MG63 (cell line): Measurements from ENCODE around the gene MCOLN3. TPM values are rescaled to one million over a fixed set of nuclear protein-coding genes. Genes with fewer than 3 reads are reported as not detected.
"Not testable (repeated sequence)": the region's sequence is repeated elsewhere in the genome, so short reads cannot be mapped to it uniquely, and the experiment has no call there.

ENCODE experiments used
- DNase-seq: peaks from one replicate; pipeline ENCODE4 v3.0.0-alpha.2; 2020
- H3K27me3 ChIP-seq: fragments of 250-450 bp; sonication (Bioruptor Pico); 2 replicates; pipeline ENCODE4 v1.5.1; 2020; ENCODE audit warnings: mild to moderate bottlenecking, moderate library complexity
- H3K36me3 ChIP-seq: fragments of 250-450 bp; sonication (Bioruptor Pico); 2 replicates; pipeline ENCODE4 v1.5.1; 2020; ENCODE audit warnings: mild to moderate bottlenecking, moderate library complexity
- H3K4me3 ChIP-seq: fragments of 250-450 bp; sonication (Bioruptor Pico); 2 replicates; pipeline ENCODE4 v1.5.1; 2020; ENCODE audit warnings: mild to moderate bottlenecking, moderate library complexity
- H3K9me3 ChIP-seq: fragments of 250-450 bp; sonication (Bioruptor Pico); 2 replicates; pipeline ENCODE4 v1.5.1; 2020; ENCODE audit warnings: mild to moderate bottlenecking, moderate library complexity
- total RNA-seq: library from RNA; depleted of rRNA; stranded (reverse); fragments of >200 nt; shearing (Covaris generic); gene quantifications from 2 replicates; pipeline ENCODE4 v1.2.3, GENCODE V29; 2014; ENCODE audit warnings: low replicate concordance

The MCOLN3 gene
- total RNA-seq, 1 experiment from 2014 or later, result 0.82 TPM

DNA sequence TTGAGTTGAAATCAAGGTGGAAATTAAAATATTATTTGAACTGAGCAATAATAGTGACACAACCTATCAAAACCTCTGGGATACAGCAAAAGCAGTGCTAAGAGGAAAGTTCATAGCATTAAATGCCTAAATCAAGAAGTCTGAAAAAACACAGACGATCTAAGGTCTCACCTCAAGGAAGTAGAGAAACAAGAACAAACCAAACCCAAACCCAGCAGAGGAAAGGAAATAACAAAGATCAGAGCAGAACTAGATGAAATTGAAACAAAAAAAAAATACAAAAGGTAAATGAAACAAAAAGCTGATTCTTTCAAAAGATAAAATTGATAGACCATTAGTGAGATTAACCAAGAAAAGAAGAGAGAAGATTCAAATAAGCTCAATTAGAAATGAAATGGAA, 42.7 kb downstream of the MCOLN3 start:
- Histone ChIP-seq H3K27me3 (peaks cover 11% of the 10 kb centered on the region; the same call in 1 of the 2 replicates), H3K9me3 (peaks cover 11% of the 10 kb centered on the region)
- DNase-seq, H3K4me3 ChIP-seq, H3K36me3 ChIP-seq: not testable (repeated sequence)

DNA sequence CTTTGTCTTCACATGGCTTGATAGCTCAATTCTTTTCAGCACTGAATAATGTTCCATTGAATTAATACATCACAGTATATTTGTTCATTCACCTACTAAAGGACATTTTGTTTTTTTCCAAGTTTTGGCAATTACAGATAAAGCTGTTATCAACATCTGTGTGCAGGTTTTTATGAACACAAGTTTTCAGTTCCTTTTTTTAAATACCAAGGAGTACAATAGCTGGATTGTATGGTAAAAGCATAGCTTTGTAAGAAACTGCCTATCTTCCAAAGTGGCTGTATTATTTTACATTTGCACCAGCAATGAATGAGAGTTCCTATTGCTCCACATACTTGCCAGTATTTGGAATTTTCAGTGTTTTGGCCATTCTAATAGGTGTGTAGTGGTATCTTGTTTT, 46.6 kb downstream of the MCOLN3 start:
- Histone ChIP-seq H3K4me3 (no peak overlapping the region), H3K27me3 (peaks cover 26% of the 10 kb centered on the region), H3K9me3 (peaks cover 11% of the 10 kb centered on the region), H3K36me3 (no peaks in the 10 kb centered on the region)
- DNase-seq, result no peak

DNA sequence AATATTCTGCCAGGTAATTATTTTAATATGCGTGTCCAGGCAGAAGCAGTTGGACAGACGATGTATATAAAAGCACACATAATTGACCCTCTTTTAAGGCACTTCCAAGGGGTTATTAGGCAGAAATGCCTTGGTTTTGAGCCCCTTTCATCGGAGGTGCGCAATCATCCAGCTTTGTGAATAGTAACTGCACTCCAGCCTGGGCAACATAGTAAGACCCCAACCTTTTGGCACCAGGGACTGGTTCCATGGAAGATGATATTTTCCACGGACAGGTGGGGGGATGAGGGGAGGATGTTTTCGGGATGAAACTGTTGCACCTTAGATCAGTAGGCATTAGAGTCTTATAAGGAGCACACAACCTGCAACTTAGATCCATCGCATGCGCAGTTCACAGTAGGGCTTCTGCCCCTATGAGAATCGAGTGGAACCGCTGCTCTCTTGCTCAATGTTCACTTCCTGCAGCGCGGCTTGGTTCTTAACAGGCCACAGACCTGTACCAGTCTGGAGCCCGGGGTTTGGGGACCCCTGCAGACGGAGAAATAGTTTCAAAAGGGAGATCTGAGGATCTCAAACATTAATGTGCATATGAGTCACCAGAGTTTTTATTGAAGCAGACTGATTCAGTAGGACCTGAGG, 49.5 kb downstream of the MCOLN3 start:
- no peaks in the 10 kb centered on the region for H3K36me3 ChIP-seq
- H3K27me3 ChIP-seq, result peaks cover 26% of the 10 kb centered on the region
- DNase-seq, result no peak
- peaks cover 1% of the 10 kb centered on the region; the same call in 1 of the 2 replicates for H3K9me3 ChIP-seq
- H3K4me3 ChIP-seq, result no peak overlapping the region

DNA sequence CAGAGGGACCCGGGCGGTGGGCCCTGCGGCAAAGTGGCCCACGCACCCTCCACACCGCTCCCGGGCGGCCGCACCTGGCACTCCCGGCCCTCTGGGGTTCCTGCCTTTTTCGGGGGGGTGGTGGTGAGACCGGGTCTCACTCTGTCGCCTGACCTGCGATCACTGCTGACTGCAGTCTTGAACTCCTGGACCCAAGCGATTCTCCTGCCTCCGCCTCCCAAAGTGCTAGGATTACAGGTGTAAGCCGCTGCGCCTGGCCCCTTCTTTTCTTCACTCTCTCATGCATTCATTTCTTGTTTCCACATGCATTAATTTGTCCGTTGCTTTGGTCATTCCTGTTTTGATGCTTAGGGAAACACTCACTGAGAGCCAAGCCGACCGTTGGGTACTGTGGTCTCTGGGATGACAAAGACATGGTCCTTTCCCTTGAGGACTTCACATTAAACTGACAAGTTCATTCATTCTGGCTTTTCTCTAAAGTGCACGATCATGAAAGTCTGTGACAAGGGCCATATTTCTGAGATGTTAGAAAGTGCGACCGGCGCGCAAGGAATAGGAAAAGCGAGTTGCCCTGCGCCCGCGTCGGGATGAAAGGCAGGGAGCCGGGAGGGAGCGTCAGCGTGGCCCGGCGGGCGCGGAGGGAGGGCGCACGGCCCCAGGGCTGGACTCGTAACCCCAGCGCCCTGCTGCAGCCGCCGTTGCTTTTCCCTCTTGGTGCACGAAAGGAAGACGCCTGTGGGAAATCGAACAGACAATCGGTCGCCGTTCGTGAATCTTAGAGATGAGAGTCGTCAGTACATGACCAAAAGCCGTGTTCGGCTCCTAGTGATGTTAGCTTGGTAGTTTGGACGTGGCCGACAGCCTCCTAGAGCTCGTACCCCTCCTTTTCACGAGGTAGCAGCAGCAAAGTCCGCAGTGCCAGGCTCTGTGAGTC, 50.4 kb downstream of the MCOLN3 start:
- peak; percentile 13 for DNase-seq
- peak overlapping the region; percentile 67 for H3K4me3 ChIP-seq
- peaks cover 26% of the 10 kb centered on the region for H3K27me3 ChIP-seq
- no peaks in the 10 kb centered on the region for H3K36me3 ChIP-seq
- no peaks in the 10 kb centered on the region for H3K9me3 ChIP-seq

DNA sequence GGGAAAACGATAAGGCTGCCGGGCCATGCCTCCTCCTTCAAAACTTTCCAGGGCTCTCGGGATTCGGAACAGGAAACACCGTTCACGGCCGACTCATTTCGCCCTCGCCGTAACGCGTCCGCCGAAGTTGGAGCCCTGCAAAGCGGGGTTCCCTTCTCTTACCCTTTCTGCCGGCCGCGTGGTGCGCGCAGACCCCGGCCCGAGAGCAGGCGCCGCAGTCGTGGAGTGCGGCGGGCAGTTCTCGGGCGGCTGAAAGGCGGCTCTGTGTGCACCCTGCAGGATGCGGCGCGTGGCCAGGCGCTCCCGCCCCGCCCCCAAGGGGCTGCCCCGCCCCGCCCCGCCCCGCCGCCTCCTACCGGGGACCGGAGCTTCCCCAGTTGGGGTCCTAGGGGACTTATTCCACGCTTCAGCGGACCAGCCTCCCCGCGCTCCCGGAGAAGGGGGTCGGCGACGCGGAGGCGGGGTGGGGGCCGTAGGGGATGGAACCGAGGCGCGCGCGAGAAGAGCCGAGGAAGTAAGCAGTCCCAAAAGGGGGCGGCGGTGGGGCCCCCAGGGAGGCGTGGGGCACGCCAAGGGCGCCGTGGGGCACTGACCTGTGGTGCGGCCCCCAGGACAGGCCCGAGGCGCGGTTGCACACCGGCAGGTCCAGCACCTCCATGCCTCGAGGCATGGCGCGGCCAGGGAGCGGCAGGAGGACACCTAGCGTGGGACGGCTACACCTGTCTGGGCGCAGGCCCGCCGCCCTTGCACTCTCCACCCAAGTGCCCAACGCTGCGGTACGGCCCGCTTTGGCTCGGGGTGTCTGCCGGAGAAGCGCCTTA, 51.2 kb downstream of the MCOLN3 start, which contains the start of gene MCOLN2:
Gene MCOLN2 (minus strand): TSS at position 268 of the 821 bp plus-strand sequence. CDS start 241 bp downstream, at position 27.
- Histone ChIP-seq H3K4me3 (peak within 1 kb of the TSS; percentile 67), H3K27me3 (peaks cover 24% of the 10 kb centered on the region), H3K36me3 (no peaks in the 10 kb centered on the region), H3K9me3 (no peaks in the 10 kb centered on the region)
- peak; percentile 55 for DNase-seq

DNA sequence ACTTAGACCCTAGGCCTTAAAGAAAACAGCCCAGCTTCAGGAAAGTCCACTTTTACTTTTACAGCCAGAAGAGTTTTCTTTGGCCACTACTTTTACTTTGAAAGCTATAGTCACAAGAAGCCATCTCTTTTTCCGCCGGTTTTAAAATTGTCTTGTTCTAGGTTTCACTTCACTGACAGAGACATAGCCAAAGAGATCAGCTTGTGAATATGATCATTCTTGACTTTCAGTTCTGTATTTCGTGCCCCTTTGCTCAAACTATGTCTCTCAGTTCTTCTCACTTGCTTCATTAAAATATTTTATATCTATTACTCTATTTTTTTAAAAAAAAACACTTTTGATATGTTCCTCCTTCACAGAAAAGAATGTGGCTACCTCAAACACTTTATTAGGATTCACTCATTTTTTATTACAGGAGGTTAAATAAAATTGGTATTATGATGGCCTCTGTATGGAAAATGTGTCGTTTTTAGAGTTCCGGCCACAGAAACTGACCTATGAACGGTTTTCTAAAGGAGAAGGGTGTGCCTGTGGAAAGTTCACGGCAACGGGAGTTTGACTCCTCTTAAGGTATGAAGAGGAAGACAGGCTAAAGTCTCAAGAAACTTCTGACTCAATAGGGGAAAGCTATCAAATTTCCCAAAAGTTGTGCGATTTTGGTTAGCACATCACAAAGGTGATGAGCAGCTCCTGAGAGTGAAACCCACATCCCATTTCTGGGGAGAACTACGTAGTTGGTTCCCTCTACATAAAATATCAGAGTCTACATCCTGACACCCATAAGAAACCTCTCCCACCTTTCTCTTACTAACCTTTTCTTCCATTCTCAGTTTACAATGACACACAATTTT, 52.6 kb downstream of the MCOLN3 start:
- Histone ChIP-seq H3K27me3 (peaks cover 16% of the 10 kb centered on the region), H3K9me3 (no peaks in the 10 kb centered on the region), H3K36me3 (no peaks in the 10 kb centered on the region), H3K4me3 (no peak overlapping the region)
- no peak for DNase-seq

DNA sequence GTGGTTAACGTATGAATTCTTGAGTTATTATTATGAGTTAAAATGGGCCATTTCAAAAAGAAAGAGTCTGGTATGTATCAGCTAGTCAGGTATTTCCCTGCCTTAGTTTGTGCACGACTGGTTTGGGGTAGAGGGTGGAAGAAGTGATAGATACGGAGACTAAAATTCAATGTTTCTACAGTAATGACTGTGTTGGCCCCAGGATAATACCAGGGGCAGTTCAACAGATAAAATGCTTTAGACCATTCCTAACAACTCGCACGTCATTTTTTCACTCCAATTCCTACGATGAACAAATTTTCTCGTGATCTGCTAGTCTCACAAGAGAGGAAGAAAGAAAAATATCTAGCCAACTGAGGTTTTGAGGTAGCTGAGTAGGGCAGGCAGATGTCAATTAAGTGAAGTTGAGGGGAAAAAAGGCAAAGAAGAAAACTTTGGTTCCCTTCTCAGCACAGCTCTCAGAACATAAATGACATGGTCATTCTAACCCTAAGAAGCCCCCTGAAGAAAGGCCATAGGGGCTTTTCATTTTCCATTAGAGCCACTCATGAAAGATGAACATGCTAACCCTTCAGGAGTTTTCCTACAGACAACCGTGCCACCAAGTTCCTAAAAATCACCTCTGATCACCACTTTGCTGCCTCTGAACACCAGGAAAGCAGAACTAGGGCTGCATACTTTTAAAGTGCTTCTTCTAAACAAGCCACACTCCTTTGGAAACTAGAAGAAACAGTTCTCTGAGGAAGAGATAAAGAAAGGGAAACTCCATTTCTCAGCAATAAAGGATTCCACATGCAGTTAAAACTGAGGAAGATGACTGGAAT, 57.0 kb downstream of the MCOLN3 start:
- Histone ChIP-seq H3K9me3 (no peaks in the 10 kb centered on the region), H3K36me3 (no peaks in the 10 kb centered on the region), H3K27me3 (no peaks in the 10 kb centered on the region), H3K4me3 (no peak overlapping the region)
- no peak for DNase-seq

DNA sequence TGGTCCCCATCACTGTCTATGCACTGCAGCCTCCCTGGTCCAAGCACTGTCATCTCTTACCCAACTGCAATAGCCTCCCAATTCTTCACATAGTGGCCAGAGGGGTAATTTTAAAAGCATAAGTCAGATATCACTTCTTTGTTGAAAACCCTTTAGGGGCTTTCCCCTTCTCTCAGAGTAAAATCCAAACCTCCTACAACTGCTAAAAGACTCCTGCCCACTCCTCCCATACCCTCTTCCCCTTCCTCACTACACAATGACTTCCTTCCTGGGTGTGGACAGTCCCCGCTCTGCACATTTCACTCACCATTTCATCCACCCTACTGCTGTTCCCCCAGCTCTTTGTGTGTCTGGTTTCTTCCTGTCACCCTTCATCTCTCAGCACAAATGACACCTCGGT, 59.7 kb downstream of the MCOLN3 start:
- no peaks in the 10 kb centered on the region for H3K27me3 ChIP-seq
- H3K4me3 ChIP-seq, result no peak overlapping the region
- DNase-seq, result no peak
- no peaks in the 10 kb centered on the region for H3K36me3 ChIP-seq
- H3K9me3 ChIP-seq, result no peaks in the 10 kb centered on the region

DNA sequence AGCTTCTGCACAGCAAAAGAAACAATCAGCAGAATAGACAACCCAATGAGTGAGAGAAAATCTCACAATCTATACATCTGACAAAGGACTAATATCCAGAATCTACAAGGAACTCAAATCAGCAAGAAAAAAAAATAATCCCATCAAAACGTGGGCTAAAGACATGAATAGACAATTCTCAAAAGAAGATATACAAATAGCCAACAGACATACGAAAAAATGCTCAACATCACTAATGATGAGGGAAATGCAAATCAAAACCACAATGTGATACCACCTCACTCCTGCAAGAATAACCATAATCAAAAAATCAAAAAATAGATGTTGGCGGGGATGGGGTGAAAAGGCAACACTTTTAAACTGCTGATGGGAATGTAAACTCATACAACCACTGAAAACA, 61.7 kb downstream of the MCOLN3 start:
- H3K4me3 ChIP-seq, DNase-seq, H3K27me3 ChIP-seq, H3K36me3 ChIP-seq, H3K9me3 ChIP-seq: not testable (repeated sequence)

DNA sequence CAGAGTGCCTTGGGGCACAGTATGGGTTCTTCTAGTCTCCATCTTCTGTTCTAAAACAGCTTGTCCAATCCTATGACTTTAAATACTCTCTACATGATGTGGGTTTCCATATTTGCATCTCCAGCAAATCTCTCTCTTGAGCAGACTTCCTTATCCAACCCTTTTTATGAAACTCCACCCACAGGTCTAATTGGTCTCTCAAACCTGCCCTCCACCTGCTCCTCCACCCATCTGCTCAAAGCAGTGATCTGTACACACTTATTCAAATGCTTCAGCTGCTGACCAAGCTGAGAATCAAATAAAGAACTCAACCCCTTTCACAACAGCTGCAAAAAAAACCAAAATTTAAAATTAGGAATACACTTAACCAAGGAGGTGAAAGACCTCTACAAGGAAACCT, 62.9 kb downstream of the MCOLN3 start:
- H3K36me3 ChIP-seq, result no peaks in the 10 kb centered on the region
- H3K9me3 ChIP-seq, result no peaks in the 10 kb centered on the region
- no peaks in the 10 kb centered on the region for H3K27me3 ChIP-seq
- H3K4me3 ChIP-seq, result no peak overlapping the region
- no peak for DNase-seq

DNA sequence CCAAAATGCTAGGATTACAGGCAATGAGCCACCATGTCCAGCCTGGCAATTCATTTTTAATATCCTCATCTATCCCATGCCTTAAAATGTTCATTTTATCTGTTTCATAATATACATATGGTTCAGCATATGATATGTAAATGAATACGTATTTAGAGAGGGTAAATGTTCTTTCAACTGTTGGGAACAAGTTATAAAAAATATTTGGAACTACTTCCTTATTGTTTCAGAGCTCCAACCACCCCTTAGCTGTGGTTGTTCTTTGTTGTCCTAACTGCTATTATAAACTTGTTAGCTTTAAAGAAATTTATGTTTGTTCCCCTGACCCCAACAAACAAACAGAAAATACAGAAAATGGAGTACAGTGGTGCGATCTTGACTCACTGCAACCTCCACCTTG, 65.9 kb downstream of the MCOLN3 start:
- no peak for DNase-seq
- no peaks in the 10 kb centered on the region for H3K27me3 ChIP-seq
- peaks cover 6% of the 10 kb centered on the region for H3K9me3 ChIP-seq

DNA sequence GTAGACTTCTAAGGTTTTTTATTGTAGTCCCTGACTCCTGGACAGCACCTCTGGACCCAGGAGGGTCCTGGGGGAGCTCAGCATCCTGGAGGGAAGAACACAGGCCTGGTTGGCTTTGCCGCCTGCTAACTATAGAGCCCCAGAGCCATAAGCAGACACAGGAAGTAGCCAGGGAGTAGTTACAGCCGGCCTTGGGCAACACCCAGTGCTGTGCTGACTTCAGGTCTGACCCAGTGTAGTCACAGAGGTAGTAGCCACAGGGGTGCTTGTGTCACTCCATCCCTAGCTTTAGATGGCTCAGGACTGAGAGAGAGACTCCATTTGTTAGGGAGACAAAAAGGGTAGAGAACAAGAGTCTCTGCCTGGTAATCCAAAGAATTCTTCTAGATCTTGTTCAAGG, 73.3 kb downstream of the MCOLN3 start:
- DNase-seq, result no peak
- Histone ChIP-seq H3K36me3 (no peaks in the 10 kb centered on the region), H3K9me3 (peaks cover 6% of the 10 kb centered on the region), H3K27me3 (no peaks in the 10 kb centered on the region), H3K4me3 (no peak overlapping the region)

More for the DNA sequence above, 65.9 kb downstream of the MCOLN3 start:
- no peaks in the 10 kb centered on the region for H3K36me3 ChIP-seq
- H3K4me3 ChIP-seq, result no peak overlapping the region

DNA sequence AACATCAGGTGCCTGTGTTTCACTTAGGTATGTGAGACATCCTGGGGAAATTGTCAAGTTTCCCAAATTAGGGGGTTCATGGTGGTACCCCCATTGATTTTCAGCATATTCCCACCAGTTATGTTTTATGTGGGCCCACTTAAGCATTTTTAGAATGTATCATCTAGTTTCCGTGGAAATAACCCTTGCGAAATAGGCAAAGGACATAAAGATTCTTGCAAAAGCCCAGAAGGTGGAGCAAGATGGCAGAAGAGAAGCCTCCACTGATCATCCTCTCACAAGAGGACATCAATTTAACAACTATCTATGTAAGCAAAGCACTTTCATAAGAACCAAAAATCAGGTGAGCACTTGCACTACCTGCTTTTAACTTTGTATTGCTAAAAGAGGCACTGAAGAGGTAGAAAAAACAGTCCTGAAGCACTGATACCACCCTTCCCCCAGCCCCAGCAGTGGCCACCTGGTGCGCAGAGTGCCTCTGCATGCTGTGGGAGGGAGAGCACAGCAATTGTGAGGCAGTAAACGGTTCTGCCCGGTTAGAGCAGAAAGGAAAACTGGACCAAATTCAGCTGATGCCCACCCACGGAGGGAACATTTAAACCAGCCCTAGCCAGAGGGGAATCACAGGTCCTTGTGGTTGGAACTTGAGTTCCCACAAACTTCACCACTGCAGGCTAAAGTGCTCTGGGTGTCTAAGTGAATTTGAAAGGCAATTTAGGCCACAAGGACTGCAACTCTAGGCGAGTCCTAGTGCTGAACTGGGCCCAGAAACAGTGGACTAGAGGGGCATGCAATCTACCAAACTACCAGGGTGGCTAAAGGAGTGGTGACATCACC, 74.6 kb downstream of the MCOLN3 start:
- H3K36me3 ChIP-seq, result no peaks in the 10 kb centered on the region
- H3K9me3 ChIP-seq, result no peaks in the 10 kb centered on the region; the same call in 1 of the 2 replicates
- H3K4me3 ChIP-seq, result no peak overlapping the region
- no peak for DNase-seq
- no peaks in the 10 kb centered on the region for H3K27me3 ChIP-seq

DNA sequence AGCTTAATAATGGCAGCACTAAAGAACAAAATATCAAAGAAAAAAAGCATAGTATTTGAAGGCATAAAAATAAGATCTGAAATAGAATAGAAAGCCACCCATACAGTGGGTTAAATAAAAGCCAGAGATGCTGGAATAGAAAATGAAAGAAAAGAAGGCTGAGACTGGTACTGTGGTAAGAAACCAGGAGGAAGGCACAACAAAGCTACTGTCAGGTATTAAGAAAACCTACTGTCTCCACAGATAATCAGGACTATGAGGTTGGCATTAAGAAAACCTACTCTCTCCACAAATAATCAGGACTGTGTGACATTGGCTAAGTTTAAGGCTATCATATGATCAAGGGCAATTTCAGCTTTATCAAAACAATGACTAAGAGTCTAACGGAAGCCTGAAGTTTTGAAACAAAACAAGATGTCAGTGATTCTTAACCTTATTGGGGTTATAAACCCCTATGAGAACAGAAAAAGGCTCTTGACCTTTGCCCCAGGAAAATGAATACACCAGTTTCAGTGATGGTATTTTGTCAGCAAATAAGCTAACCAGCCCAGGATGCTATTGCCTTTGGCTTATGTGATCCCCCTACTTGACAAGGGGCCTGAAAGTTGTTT, 75.8 kb downstream of the MCOLN3 start:
- DNase-seq, result no peak
- Histone ChIP-seq H3K36me3 (no peaks in the 10 kb centered on the region), H3K4me3 (no peak overlapping the region), H3K9me3 (no peaks in the 10 kb centered on the region; the same call in 1 of the 2 replicates), H3K27me3 (no peaks in the 10 kb centered on the region)
